ENCODE data around the gene PLA2G4B. TPM values are rescaled to one million over a fixed set of nuclear protein-coding genes. Genes with fewer than 3 reads are reported as not detected.

Gene PLA2G4B
- total RNA-seq, 1 experiment from 2014 or later: 4.1 TPM

- Mint-ChIP-seq H3K27ac (ENCODE audit: unreplicated experiment) (no peak overlapping the region), H3K27me3 (ENCODE audit: unreplicated experiment) (no peaks in the 10 kb centered on the region), H3K36me3 (ENCODE audit: insufficient read depth, unreplicated experiment) (no peaks in the 10 kb centered on the region), H3K4me3 (ENCODE audit: low read depth, unreplicated experiment) (no peak overlapping the region), H3K9me3 (ENCODE audit: low read depth, unreplicated experiment) (no peaks in the 10 kb centered on the region), H3K4me1 (ENCODE audit: low read depth, unreplicated experiment) (peaks cover 10% of the 10 kb centered on the region)
- no peak for DNase-seq
- intact Hi-C loops (cut with micrococcal nuclease; ENCODE audit: unreplicated experiment): no loop called here
- CTCF ChIA-PET: interaction anchor here (0.7 kb wide), 1 partner anchor 1204 kb away, joined by 3 read pairs; no protein-coding TSS in a partner anchor
- no peak for TF ChIP-seq CTCF (IDR thresholded peaks at IDR 0.05; ENCODE audit: unreplicated experiment)
- no TSS peak for BruUV-seq (replicated peaks)
These were observed 47.7 kb upstream of the PLA2G4B start for GRCh38 chr15:41790756-41791546.

DNA sequence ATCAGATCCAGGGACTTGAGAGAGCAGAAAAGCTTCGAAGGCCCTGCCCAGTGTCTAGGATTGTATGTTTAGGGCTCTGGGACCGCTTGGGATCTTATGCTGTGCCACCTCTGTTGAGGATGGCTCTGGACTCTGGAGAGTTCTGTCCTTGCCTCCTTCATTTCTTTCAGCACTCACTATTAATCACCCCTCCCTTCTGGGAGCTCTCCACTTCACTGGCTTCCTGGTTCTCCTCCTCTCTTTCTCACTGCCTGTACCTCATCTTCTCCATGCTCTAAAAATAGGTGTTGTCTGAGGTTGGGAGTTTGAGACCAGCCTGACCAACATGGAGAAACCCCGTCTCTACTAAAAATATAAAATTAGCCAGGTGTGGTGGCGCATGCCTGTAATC lies 47.1 kb upstream of the PLA2G4B start:
- no TSS peak for BruUV-seq (replicated peaks)
- no peaks in the 10 kb centered on the region for H3K9me3 Mint-ChIP-seq (ENCODE audit: low read depth, unreplicated experiment)
- H3K27me3 Mint-ChIP-seq (ENCODE audit: unreplicated experiment): no peaks in the 10 kb centered on the region
- no peak for DNase-seq
- H3K4me3 Mint-ChIP-seq (ENCODE audit: low read depth, unreplicated experiment): no peak overlapping the region
- CTCF ChIA-PET: no interaction called here
- H3K27ac Mint-ChIP-seq (ENCODE audit: unreplicated experiment): no peak overlapping the region
- no peaks in the 10 kb centered on the region for H3K36me3 Mint-ChIP-seq (ENCODE audit: insufficient read depth, unreplicated experiment)
- TF ChIP-seq CTCF (IDR thresholded peaks at IDR 0.05; ENCODE audit: unreplicated experiment): no peak
- H3K4me1 Mint-ChIP-seq (ENCODE audit: low read depth, unreplicated experiment): peaks cover 10% of the 10 kb centered on the region
- intact Hi-C loops (cut with micrococcal nuclease; ENCODE audit: unreplicated experiment): no loop called here

DNA sequence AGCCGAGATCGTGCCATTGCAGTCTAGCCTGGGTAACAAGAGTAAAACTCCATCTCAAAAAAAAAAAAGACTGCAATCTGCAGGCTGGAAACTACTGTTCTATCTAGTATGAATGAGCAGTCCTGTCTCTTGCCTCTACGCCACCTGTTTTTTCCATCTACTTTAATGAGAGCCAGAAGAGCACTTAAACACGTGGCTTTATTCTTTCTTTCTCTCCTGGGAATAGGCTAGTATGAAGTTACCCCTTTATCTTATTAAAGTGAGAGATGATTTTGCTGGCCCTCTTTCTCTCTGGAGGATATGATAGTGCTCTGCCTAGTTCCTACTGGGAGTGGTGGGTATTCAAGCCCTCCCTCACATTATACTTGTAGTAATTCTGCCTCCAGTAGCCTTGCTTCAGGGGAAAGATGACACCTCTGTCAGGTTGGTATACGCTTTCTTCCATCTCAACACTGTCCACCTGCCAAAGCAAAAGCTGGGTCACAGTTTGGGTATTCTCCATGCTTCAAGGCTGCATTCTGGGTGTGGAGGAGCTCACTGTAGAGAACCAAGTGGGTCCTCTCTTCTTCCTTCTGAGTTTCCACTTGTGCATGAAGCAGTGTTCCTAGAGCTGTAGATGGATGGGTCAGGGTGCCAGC lies 46.5 kb upstream of the PLA2G4B start:
- Mint-ChIP-seq H3K36me3 (ENCODE audit: insufficient read depth, unreplicated experiment) (no peaks in the 10 kb centered on the region), H3K4me3 (ENCODE audit: low read depth, unreplicated experiment) (no peak overlapping the region), H3K9me3 (ENCODE audit: low read depth, unreplicated experiment) (no peaks in the 10 kb centered on the region), H3K27me3 (ENCODE audit: unreplicated experiment) (no peaks in the 10 kb centered on the region), H3K4me1 (ENCODE audit: low read depth, unreplicated experiment) (peaks cover 10% of the 10 kb centered on the region), H3K27ac (ENCODE audit: unreplicated experiment) (no peak overlapping the region)
- CTCF ChIA-PET: no interaction called here
- intact Hi-C loops (cut with micrococcal nuclease; ENCODE audit: unreplicated experiment): no loop called here
- BruUV-seq (replicated peaks): no TSS peak
- no peak for DNase-seq
- no peak for TF ChIP-seq CTCF (IDR thresholded peaks at IDR 0.05; ENCODE audit: unreplicated experiment)

GRCh38 chr15:41794081-41794480 lies 44.6 kb upstream of the PLA2G4B start:
- Mint-ChIP-seq H3K36me3 (ENCODE audit: insufficient read depth, unreplicated experiment) (no peaks in the 10 kb centered on the region), H3K4me1 (ENCODE audit: low read depth, unreplicated experiment) (peaks cover 10% of the 10 kb centered on the region), H3K27ac (ENCODE audit: unreplicated experiment) (no peak overlapping the region), H3K9me3 (ENCODE audit: low read depth, unreplicated experiment) (no peaks in the 10 kb centered on the region), H3K4me3 (ENCODE audit: low read depth, unreplicated experiment) (no peak overlapping the region), H3K27me3 (ENCODE audit: unreplicated experiment) (no peaks in the 10 kb centered on the region)
- BruUV-seq (replicated peaks): no TSS peak
- no peak for DNase-seq
- intact Hi-C loops (cut with micrococcal nuclease; ENCODE audit: unreplicated experiment): no loop called here
- CTCF ChIA-PET: no interaction called here
- no peak for TF ChIP-seq CTCF (IDR thresholded peaks at IDR 0.05; ENCODE audit: unreplicated experiment)
